NCI-H1417 treated with DMSO at 0.1 percent for 48 hours (cell line): ENCODE results near the gene ABCF3.

Experiments used
- DNase-seq: peaks from one replicate; lab custom pipeline; 2025; lab: John Stamatoyannopoulos, UW

The ABCF3 gene

GRCh38 chr3:184233127-184233843 lies 47.3 kb downstream of the ABCF3 start:
- no peak for DNase-seq

GRCh38 chr3:184234224-184234623 lies 48.2 kb downstream of the ABCF3 start:
- no peak for DNase-seq

GRCh38 chr3:184234671-184235380 lies 48.8 kb downstream of the ABCF3 start:
- DNase-seq = no peak

- no peak for DNase-seq
These were observed 49.5 kb downstream of the ABCF3 start for GRCh38 chr3:184235381-184236032.

GRCh38 chr3:184236033-184236410 lies 50.0 kb downstream of the ABCF3 start:
- DNase-seq = no peak

GRCh38 chr3:184236636-184237035 lies 50.6 kb downstream of the ABCF3 start:
- no peak for DNase-seq

GRCh38 chr3:184237211-184237610 lies 51.2 kb downstream of the ABCF3 start:
- no peak for DNase-seq

GRCh38 chr3:184237807-184238206 lies 51.8 kb downstream of the ABCF3 start:
- no peak for DNase-seq

- DNase-seq = no peak
These were observed 52.3 kb downstream of the ABCF3 start for GRCh38 chr3:184238246-184238818.

GRCh38 chr3:184239221-184239620 lies 53.2 kb downstream of the ABCF3 start:
- DNase-seq = no peak

GRCh38 chr3:184239708-184240107 lies 53.7 kb downstream of the ABCF3 start:
- no peak for DNase-seq

GRCh38 chr3:184240384-184241140 lies 54.6 kb downstream of the ABCF3 start:
- DNase-seq = no peak

GRCh38 chr3:184241141-184241446 lies 55.1 kb downstream of the ABCF3 start:
- DNase-seq = no peak

- DNase-seq = no peak
These were observed 55.7 kb downstream of the ABCF3 start for GRCh38 chr3:184241447-184242296.

- DNase-seq = no peak
These were observed 56.3 kb downstream of the ABCF3 start for GRCh38 chr3:184242297-184242685.
